Body of pancreas (tissue), 4 donors: ENCODE results near the gene CAPN1.

Experiments
- POLR2A ChIP-seq, 3 donors: fragments of 450-650 bp; IDR thresholded peaks; one replicate each; pipeline ENCODE4 v1.6.1; 2016; ENCODE audit warnings: antibody characterized with exemption in 3 of 3, mild to moderate bottlenecking in 2 of 3
- TF ChIP-seq, protein P1 (sequence below), 7 experiments: fragments of 450-650 bp in 4 of 7; fragments of 200-600 bp in 3 of 7; sonication (generic) in 3 of 7; IDR thresholded peaks; one replicate each; pipeline ENCODE4 v1.5.1; 2016 to 2019; ENCODE audit warnings: antibody characterized with exemption in 7 of 7

DNA sequence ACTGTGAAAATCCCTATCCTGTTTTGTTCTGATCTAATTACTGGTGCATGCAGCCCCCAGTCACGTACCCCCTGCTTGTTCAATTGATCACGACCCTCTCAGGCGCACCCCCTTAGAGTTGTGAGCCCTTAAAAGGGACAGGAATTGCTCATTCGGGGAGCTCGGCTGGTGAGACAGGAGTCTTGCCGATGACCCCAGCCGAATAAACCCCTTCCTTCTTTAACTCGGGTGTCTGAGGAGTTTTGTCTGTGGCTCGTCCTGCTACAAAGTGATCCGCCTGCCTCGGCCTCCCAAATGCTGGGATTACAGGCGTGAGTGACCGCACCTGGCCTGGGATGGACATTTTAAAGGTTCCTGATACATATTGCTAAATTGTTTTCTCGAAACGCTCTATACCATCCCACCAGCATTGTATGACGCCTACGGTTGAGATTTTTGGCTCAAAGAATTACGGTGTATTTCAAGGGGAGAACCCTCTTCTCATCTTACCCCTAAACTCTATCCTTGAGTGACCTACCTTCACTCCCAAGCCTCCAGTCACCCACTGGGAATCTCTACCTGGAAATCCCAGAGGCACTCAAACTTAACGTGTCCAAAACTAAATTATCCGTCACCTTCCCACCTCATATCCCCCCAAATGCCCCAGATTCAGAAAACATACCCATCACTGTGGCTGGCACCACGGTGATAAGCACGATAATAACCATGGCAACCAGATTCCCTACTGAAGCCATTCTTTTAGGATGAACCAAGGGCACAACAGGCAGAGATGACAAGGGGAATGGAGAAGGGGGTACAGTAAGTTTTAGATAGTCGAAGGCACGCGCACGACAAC is 79.2 kb downstream of the CAPN1 start:
- TF ChIP-seq, protein P1, sequence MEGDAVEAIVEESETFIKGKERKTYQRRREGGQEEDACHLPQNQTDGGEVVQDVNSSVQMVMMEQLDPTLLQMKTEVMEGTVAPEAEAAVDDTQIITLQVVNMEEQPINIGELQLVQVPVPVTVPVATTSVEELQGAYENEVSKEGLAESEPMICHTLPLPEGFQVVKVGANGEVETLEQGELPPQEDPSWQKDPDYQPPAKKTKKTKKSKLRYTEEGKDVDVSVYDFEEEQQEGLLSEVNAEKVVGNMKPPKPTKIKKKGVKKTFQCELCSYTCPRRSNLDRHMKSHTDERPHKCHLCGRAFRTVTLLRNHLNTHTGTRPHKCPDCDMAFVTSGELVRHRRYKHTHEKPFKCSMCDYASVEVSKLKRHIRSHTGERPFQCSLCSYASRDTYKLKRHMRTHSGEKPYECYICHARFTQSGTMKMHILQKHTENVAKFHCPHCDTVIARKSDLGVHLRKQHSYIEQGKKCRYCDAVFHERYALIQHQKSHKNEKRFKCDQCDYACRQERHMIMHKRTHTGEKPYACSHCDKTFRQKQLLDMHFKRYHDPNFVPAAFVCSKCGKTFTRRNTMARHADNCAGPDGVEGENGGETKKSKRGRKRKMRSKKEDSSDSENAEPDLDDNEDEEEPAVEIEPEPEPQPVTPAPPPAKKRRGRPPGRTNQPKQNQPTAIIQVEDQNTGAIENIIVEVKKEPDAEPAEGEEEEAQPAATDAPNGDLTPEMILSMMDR (IDR thresholded peaks at IDR 0.05) = no peak
- no peak for TF ChIP-seq POLR2A (IDR thresholded peaks at IDR 0.05)
